GM18526 (cell line): Measurements from ENCODE around the gene PODN.

ENCODE experiments used
- POLR2A ChIP-seq: IDR thresholded peaks from 3 replicates; pipeline ENCODE4 v1.6.1; 2011; ENCODE audit not compliant: insufficient read length; ENCODE audit errors: extremely low read depth

The PODN gene

DNA sequence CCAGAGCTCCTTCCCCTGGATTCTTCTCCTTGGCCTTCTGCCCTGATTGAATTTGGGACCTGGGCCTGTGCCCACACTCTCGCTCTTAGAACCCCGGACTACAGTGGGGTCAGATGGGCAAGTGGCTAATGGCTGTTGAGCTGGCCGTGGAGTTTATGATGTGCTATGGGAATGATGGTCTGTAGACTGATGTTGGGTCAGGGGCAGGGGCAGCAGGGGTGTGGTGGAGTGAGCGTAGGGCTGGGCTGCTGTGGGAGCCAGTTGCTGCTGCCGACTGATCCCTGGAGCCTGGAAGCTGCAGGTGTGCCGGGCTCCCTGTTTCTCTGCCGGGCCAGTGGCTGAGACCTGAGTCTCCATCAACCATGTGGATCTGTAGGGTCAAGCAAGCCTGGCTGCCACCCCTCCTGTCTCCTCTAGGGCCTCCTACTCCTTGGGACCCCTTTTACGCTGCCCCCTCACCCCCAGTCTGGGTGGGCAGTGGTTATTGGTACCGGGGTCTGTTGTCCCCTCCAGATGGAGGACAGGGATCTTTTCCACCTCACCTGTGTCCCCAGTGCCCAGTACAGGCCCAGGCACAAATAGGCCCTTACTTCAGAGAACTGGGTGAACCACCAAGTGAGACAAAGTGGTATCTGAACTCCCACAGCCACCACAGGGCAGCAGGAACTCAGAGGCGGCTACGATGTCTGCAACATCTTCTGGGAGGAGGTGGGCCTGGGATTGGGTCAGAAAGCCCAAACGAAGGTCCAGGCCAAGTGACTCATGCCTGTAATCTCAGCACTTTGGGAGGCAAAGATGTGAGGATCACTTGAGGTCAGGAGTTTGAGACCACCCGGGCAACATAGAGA lies 5.1 kb downstream of the PODN start:
- no peak for TF ChIP-seq POLR2A

DNA sequence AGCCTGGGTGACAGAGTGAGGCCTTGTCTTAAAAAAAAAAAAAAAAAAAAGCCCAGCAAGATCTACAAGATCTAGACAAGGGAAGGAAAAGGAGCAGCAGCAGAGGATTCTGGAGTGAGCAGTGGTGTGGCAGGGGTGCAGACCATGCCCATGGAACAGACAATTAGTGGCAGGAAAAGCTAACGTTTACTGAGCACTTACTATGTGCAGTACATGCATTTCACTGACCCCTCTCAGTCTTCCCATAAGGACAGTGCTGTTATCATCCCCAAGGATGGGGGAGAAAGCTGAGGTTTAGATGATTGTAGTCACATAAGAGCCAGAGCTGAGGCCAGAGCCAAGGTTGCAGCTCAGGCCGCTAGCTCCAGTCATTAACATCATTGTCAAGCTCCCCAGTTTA lies 5.9 kb downstream of the PODN start:
- no peak for TF ChIP-seq POLR2A

DNA sequence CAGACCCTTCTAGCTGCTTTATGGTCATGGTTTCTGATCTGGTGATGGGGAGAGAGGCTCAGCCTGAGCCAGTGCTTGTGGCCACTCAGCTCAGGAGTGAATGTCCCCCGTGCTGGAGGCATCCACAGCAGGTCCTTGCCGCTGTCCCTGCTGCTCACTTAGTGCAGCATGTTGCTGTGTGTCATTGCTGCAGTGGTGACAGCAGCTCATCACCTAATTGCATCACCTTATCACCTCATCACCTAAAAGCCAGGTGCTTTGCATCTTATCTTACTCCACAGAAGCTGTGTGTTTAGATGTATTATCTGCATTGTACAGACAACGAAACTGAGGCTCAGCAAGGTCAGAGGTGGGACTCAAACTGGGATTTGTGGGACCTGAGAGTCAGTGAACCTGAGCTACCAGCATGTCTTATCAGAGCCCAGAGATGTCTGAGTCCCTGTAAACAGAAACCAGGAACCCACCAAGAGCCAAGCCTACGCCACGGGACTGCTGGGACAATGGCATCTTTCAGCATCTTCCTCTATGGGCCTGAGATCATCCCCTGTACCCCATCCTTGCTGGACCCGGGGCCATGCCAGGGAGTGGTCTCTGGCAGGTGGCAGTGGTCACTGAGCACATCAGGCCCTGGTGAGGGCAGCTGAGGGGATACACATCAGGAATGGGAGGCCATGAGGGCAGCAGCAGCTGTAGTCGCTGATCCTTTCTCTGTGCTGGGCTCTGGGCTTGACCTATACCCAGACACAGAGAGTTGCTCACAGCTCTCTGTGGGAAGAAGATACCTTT lies 6.5 kb downstream of the PODN start:
- TF ChIP-seq POLR2A = no peak

DNA sequence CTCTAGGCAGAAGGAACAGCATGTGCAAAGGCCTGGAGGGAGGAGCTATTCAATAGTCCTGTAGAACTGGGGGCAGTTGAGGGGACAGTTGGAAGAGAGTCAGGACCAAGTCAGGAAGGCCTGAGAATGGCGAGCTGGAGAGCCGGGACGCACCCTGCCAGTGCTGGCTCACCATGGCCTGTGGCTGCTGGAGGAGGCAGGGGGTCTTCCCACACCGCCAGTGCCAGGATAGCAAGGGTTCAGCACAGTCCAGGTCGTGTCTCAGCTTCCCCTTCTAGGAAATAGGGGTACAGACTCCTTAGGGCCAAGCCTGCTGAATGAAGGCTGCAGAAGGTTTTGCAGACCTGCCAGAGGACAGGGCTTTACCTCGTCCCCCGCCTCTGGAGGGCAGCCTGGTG lies 7.3 kb downstream of the PODN start:
- no peak for TF ChIP-seq POLR2A

DNA sequence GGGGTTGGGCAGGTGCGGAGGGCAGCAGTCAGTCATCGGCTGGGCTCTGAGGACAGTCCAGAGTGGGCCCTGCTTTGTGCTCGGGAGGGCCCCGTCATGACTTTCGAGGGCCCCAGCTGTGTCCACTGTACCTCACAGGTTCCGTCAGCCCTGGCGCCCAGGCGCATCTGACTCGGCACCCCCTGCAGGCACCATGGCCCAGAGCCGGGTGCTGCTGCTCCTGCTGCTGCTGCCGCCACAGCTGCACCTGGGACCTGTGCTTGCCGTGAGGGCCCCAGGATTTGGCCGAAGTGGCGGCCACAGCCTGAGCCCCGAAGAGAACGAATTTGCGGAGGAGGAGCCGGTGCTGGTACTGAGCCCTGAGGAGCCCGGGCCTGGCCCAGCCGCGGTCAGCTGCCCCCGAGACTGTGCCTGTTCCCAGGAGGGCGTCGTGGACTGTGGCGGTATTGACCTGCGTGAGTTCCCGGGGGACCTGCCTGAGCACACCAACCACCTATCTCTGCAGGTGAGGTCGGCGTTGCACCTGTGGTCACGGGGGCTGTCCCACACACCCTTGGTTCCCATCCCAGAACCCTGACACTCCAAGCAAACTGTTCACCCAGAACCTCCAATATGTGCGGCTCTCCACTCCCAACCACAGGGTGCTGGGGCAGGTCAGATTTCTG lies 7.8 kb downstream of the PODN start:
- TF ChIP-seq POLR2A = no peak

DNA sequence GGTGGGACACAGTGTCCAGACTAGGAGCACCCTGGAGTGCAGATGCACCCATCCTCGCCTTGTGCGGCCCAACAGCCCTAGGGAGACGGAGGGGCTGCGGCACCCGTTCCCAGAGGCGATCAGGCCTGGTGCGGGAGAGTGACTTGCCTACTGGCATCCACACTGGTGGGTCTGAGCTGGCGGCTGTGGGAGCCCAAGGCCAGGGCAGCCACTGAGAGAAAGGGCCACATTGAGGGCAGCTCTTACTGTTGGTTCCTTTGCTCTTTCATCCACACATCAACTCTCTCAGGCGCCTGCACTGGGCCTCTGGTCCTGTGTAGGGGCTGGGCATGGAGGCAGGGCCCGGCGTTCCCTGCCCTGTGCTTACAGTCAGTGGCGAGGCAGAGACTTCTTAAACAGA lies 8.6 kb downstream of the PODN start:
- TF ChIP-seq POLR2A = no peak

DNA sequence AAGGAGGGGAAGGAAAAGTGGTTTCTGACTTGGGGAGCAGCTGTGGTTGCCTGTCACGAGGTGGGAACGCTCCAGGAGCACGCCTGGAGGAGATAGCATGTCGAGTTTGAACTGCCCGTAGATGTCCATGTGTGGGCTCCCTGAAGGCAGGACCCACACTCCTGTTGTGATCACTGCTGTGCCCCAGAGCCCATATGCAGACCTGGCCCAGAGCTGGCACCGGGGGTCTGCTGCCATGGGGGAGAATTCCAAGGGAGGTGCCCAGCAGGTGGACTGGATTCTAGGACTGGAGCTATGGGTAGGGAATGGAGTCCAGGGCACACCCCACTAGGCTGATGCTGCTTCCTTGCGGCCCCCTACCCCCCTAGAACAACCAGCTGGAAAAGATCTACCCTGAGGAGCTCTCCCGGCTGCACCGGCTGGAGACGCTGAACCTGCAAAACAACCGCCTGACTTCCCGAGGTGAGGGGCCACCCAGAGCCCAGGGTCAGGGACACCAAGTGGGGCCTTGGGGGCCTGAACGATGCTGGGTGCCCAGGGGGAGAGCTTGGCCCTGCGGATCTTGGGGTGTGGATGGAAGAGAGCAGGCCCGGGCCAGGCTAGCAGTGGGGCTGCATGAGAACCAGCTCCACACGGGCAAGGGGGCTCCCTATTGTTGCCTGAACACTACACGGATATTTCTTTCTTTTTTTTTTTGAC lies 9.3 kb downstream of the PODN start:
- TF ChIP-seq POLR2A = no peak

DNA sequence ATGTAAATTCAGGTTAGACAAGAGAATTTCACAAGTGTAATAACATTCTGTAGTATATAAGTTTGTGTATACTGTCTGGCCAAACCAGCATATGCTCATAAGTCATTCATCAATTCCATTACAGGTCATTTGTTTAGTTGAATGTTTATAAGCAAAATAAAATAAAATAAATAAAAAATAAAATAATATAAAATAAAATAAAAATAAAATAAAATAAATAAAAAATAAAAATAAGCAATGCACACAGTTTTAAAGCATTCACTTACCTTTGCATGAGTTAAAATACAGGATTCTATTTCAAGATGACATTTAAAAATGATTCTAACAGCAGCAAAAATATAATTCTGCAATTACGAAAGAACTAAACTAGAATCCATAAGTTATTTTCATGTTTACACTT lies 9.9 kb downstream of the PODN start:
- no peak for TF ChIP-seq POLR2A

DNA sequence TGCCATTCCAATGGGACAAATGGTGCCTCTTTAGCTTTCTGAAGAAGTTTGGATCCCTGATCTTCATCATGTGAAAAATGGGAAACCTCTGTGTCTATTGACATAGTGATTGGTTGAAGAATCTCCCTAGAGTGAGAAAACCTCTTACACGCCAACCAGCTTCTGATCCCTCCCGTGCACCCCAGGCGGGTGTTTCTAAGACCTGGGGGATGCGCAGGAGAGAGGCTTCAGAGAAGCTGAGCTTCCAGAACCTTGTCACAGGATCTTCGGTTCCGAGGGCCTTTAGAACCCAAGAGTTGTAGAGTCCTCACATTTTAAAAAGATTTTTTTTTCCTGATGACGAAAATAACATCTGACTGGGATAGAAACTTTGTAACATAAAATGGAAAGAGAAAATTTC lies 11.3 kb downstream of the PODN start:
- TF ChIP-seq POLR2A = no peak

DNA sequence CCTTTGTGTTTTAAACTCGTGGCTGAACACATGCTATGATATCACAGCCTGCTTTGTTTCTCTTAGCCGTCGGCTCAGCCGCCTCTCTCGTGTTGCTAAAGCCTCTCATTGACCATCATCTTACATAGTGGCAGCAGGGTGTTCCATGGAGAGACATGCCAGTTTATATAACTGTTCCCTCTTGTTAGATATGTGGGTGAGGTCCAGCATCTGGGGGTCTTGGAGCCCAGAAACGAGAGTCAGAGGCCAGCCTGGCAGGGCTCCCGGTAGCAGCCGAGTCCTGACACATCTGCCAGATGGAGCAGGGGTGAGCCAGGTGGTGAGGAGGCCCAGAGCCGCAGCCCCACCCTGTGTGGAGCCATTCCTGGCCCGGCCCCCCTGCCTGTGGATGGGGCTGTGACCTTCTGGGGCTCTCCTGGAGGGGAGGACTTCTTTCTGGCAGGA lies 11.9 kb downstream of the PODN start:
- TF ChIP-seq POLR2A = no peak

DNA sequence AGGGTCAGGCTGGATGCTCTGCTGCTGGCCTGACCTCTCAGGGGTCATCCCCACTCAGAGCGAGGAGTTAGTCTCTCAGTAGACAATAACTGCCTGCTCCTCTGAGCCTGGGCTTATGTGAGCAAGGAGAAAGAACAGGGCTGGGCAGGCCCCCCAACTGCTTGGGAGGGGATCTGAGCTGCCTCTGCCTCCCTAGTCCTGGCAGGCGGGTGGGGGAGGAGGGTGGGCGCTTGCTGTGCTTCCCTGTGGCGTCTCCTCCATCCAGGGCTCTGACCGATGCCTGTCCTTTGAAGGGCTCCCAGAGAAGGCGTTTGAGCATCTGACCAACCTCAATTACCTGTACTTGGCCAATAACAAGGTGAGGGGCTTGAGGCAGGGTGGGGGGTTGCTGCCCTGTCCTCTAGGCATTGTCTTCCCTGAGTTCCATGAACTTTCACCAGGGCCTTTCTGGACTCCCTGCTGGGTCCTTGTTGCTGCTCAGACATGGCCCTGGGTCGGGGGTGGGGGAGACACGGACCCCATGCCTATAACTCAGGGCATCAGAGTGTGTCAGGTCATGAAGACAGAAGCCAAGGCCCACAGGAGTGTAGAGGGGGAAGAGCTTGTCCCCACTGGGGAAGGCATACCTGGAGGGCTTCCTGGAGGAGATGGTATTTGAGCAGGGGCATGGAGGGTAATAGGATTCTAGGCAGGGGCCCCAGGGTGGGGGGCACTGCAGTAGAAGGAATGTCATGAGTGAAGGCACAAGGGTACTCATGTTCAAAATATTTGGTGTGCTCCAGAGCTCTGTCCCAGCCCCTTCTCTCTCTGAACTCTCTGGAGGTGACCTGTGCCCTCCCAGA lies 12.5 kb downstream of the PODN start:
- no peak for TF ChIP-seq POLR2A

DNA sequence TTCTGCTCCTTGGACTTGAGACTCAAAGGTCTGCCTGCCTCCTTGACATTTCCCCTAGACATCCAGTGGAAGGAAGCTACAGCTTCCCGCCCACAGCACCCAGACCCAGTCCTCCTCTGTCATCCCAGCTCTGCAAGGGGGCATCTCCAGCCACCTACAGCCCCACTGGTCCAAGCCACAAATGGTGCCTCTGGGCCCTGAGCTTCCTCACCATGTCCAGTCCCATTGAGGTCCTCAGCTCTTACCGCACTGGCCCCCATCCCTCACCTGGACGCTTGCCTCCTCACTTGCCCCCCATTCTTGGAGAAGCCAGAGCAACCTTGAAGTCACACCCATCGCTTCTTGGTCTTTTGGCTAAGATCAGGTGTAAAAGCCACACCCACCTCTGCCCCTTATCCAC lies 13.2 kb downstream of the PODN start:
- TF ChIP-seq POLR2A = no peak

DNA sequence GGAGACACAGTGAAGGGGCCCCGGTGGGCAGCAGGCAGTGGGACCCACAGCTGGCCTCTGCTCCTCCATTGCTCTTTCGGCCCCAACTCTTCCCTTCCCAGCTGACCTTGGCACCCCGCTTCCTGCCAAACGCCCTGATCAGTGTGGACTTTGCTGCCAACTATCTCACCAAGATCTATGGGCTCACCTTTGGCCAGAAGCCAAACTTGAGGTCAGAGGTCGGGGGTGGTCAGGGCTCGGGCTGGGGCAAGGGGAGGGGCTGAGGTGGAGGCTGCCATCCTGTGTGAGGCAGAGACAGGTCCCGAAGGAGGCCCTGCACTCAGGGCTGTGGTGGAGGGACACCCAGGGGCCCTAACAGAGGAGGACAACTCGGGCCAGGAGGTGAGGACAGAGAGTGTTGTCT lies 13.7 kb downstream of the PODN start:
- TF ChIP-seq POLR2A = no peak

DNA sequence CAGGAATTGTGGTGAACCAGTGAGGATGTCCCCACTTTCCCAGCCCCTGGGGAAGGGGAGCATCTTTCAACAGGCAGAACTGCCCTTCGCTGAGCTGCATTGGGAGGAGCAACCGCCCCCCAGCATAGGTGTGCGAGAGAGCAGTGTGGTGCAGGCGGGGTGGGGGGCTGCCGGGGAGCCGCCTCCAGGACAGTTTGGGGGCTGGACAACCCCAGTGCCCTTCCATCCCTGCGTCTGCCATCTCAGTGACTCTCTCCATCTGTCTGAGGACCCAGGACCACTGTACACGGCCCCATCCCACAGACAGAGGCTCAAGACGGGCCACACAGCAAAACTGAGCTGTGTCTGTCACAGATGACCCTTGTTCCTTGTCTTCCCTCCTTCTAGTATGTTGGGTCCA lies 14.2 kb downstream of the PODN start:
- TF ChIP-seq POLR2A = no peak

DNA sequence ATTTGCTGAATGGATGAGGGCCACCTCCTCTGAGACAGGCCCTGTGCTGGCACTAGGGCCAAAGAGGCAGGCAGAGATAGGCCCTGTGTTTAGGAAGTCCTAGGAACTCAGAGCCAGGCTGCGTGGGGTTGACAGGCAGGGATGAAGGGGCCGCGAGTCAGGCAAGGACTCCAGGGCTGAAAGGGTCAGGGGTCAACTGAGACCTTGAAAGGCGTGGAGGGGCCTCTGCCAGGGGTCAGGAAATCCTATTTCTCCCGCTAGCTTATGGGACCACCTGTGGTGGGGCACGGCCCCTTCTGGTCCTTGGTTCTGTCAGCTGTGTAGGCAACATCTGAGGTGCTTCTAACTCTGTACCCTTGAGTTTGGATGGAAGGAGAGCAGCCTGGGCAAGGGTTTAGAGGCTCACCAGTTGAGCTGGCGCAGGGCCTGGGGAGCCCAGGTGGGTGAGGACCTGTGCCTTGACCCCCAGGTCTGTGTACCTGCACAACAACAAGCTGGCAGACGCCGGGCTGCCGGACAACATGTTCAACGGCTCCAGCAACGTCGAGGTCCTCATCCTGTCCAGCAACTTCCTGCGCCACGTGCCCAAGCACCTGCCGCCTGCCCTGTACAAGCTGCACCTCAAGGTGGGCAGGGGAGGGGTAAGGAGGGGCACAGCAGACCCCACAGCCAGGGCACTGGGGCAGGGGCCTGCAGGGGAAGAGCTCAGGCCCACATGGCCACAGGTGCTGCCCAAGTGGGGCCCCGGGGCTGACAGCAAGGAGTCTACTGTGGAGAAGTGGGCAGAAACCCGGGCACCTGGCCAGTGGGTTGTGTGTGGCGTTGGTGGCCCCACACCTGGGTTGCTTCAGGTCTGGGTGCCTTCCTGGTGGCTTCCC lies 14.9 kb downstream of the PODN start:
- TF ChIP-seq POLR2A = no peak
